Measurements from ENCODE around the gene GOLGA8T.
"Not testable (repeated sequence)": the region's sequence is repeated elsewhere in the genome, so short reads cannot be mapped to it uniquely, and the experiment has no call there.

The GOLGA8T gene

DNA sequence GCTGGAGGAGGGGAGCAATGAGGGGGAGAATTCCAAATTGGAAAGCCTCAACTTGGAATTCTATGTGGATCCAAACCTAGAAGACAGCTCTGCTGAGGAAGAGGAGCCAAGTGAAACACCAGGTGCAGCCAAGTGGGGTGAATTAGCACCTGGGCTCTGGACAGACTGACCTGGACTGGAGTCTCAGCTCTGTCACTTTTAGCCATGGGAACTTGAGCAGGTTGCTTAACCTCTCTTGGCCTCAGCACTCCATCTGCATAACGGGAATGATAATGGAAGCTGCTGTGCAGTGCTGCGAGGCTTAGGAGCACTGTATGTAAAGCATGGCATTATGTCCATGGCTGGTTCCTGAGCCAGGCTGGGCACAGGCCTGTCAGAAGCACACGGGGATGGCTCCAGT, 41.8 kb downstream of the GOLGA8T start:
- not testable (repeated sequence) for H2AFZ ChIP-seq (ENCODE audit: low read length); H3K4me2 ChIP-seq (ENCODE audit: low read depth, low read length); DNase-seq; H4K20me1 ChIP-seq (ENCODE audit: insufficient read depth, low read length); H3K4me3 ChIP-seq (ENCODE audit: low read length); H3K4me1 ChIP-seq (ENCODE audit: low read length); H3F3A ChIP-seq (ENCODE audit: insufficient read depth, low read length); H3K36me3 ChIP-seq (replicated peaks; ENCODE audit: insufficient read depth, low read length); H3K27ac ChIP-seq (ENCODE audit: low read length); H3K79me2 ChIP-seq (ENCODE audit: low read length); H3K9me2 ChIP-seq (replicated peaks; ENCODE audit: insufficient read depth, low read length); H3K27me3 ChIP-seq (replicated peaks; ENCODE audit: insufficient read depth, low read length); H3K9ac ChIP-seq (ENCODE audit: low read length); H3K9me3 ChIP-seq (replicated peaks; ENCODE audit: insufficient read depth, low read length)

DNA sequence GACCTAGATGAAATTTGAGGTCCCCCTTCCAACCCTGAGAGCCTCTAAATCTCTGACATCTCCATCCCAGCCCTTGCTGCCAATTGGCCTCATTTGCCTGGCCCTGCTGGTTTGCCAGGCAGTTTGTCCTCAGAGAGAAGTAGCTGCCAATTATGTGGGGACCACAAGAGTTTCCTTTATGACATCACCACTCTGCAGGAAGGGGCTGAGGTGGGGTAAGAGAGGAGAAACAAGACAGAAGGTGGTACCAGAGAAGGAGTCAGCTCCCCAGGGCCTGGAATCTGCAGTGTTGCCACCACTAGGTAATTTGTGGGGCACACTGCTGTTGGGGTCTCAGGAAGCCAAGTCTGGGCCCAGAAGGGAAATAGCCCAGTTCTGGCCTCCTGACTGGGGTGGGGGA, 45.0 kb downstream of the GOLGA8T start:
- not testable (repeated sequence) for H3K27me3 ChIP-seq (replicated peaks; ENCODE audit: insufficient read depth, low read length); H3K36me3 ChIP-seq (replicated peaks; ENCODE audit: insufficient read depth, low read length); H3K9ac ChIP-seq (ENCODE audit: low read length); H3K4me2 ChIP-seq (ENCODE audit: low read depth, low read length); DNase-seq; H3K9me3 ChIP-seq (replicated peaks; ENCODE audit: insufficient read depth, low read length); H2AFZ ChIP-seq (ENCODE audit: low read length); H3K9me2 ChIP-seq (replicated peaks; ENCODE audit: insufficient read depth, low read length); H3K4me1 ChIP-seq (ENCODE audit: low read length); H3F3A ChIP-seq (ENCODE audit: insufficient read depth, low read length); H3K27ac ChIP-seq (ENCODE audit: low read length); H3K4me3 ChIP-seq (ENCODE audit: low read length); H4K20me1 ChIP-seq (ENCODE audit: insufficient read depth, low read length); H3K79me2 ChIP-seq (ENCODE audit: low read length)

DNA sequence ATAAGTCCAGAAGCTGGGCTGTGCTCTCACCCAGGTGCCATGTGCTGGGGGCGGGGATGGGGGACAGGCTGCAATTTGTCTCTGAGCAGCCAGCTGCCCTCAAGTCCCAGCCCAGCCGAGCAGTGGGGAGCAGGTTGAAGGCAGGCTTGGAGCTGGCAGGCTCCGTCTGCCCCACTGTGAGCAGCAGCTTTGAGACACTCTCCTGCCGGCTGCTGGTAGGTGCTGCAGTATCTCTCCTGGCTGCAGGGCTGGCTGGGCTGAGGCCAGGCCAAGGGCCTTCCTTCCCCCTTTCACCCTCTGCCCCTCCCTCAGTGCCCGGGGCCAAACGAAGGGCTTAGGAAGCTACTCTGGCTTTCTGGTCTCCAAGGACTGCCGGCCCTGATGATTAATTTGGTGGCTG, 50.6 kb downstream of the GOLGA8T start:
- H3K4me1 ChIP-seq (ENCODE audit: low read length); H3K36me3 ChIP-seq (replicated peaks; ENCODE audit: insufficient read depth, low read length); H3K9ac ChIP-seq (ENCODE audit: low read length); H3K9me3 ChIP-seq (replicated peaks; ENCODE audit: insufficient read depth, low read length); H3K4me3 ChIP-seq (ENCODE audit: low read length); H3K27me3 ChIP-seq (replicated peaks; ENCODE audit: insufficient read depth, low read length); H3K79me2 ChIP-seq (ENCODE audit: low read length); H3F3A ChIP-seq (ENCODE audit: insufficient read depth, low read length); DNase-seq; H3K4me2 ChIP-seq (ENCODE audit: low read depth, low read length); H4K20me1 ChIP-seq (ENCODE audit: insufficient read depth, low read length); H3K9me2 ChIP-seq (replicated peaks; ENCODE audit: insufficient read depth, low read length); H3K27ac ChIP-seq (ENCODE audit: low read length); H2AFZ ChIP-seq (ENCODE audit: low read length): not testable (repeated sequence)

DNA sequence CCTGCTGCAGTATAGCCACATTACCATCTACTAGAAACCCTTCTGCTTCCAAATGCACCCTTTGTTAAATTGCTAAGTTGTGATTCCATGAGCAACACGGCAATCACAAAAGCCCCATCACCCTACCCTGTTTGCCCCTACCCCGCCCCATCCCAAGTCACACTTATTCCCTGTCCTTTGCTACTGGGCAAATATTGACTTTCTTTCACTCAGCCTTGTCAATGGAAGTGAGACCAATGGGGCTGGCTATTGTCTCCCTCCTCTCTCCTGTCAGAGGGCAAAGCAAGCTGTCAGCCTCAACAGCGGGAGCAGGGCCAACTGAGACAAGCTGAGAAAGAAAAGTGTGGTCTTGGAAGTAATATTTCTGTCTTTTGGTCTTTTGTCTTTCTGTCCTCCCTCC, 52.6 kb downstream of the GOLGA8T start:
- H3K27ac ChIP-seq (ENCODE audit: low read length); H3K79me2 ChIP-seq (ENCODE audit: low read length); H3K4me1 ChIP-seq (ENCODE audit: low read length); H3K9me2 ChIP-seq (replicated peaks; ENCODE audit: insufficient read depth, low read length); H3K36me3 ChIP-seq (replicated peaks; ENCODE audit: insufficient read depth, low read length); H3K4me2 ChIP-seq (ENCODE audit: low read depth, low read length); H4K20me1 ChIP-seq (ENCODE audit: insufficient read depth, low read length); H3K4me3 ChIP-seq (ENCODE audit: low read length); H3F3A ChIP-seq (ENCODE audit: insufficient read depth, low read length); DNase-seq; H3K9ac ChIP-seq (ENCODE audit: low read length); H3K9me3 ChIP-seq (replicated peaks; ENCODE audit: insufficient read depth, low read length); H2AFZ ChIP-seq (ENCODE audit: low read length); H3K27me3 ChIP-seq (replicated peaks; ENCODE audit: insufficient read depth, low read length): not testable (repeated sequence)

DNA sequence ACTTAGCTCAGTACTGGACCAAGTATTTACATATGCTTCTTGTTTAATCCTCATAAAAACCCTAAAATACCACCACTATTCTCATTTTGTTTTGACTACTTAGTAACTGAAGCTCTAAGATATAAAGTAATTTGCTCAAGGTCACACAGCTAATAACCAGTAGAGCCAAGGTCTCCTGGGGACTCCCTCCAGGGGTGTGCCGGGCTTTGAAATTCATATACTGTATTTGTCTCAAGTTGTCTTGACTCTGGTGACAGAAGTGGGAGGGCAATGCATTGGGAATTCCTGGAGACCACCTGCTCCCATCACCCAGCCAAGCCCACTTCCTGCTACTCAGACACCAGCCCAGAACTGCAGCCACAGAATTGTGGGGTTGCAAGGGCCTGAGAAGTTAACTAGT, 54.9 kb downstream of the GOLGA8T start:
- not testable (repeated sequence) for H3K79me2 ChIP-seq (ENCODE audit: low read length); H3K27me3 ChIP-seq (replicated peaks; ENCODE audit: insufficient read depth, low read length); H3K9me3 ChIP-seq (replicated peaks; ENCODE audit: insufficient read depth, low read length); H2AFZ ChIP-seq (ENCODE audit: low read length); H3K4me2 ChIP-seq (ENCODE audit: low read depth, low read length); H3K27ac ChIP-seq (ENCODE audit: low read length); H3K9ac ChIP-seq (ENCODE audit: low read length); H4K20me1 ChIP-seq (ENCODE audit: insufficient read depth, low read length); H3K4me1 ChIP-seq (ENCODE audit: low read length); H3K36me3 ChIP-seq (replicated peaks; ENCODE audit: insufficient read depth, low read length); DNase-seq; H3K9me2 ChIP-seq (replicated peaks; ENCODE audit: insufficient read depth, low read length); H3F3A ChIP-seq (ENCODE audit: insufficient read depth, low read length); H3K4me3 ChIP-seq (ENCODE audit: low read length)

DNA sequence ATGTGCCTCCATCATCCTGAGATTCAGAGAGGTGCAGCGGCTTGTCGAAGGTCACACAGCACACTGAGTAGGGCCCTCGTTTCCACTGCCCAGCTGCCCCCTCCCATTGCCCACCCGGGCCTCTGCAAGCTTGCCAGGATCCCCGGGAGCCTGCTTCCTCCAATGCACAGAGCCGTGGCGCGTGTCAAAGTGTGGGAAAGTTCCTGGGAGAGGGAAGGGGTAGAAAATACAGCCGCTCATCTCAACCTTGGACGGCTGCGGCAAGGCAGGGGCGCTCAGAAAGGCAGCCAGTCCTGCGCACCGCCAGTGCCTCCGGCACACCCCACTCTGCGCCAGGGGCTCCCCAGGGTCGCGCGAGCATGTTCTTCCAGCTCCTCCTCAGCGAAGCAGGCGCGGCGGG, 56.3 kb downstream of the GOLGA8T start:
- not testable (repeated sequence) for H3K9me3 ChIP-seq (replicated peaks; ENCODE audit: insufficient read depth, low read length); H4K20me1 ChIP-seq (ENCODE audit: insufficient read depth, low read length); H3K9me2 ChIP-seq (replicated peaks; ENCODE audit: insufficient read depth, low read length); H3K4me3 ChIP-seq (ENCODE audit: low read length); H3K27ac ChIP-seq (ENCODE audit: low read length); H3F3A ChIP-seq (ENCODE audit: insufficient read depth, low read length); H3K27me3 ChIP-seq (replicated peaks; ENCODE audit: insufficient read depth, low read length); DNase-seq; H3K9ac ChIP-seq (ENCODE audit: low read length); H3K79me2 ChIP-seq (ENCODE audit: low read length); H3K4me2 ChIP-seq (ENCODE audit: low read depth, low read length); H3K4me1 ChIP-seq (ENCODE audit: low read length); H2AFZ ChIP-seq (ENCODE audit: low read length); H3K36me3 ChIP-seq (replicated peaks; ENCODE audit: insufficient read depth, low read length)

DNA sequence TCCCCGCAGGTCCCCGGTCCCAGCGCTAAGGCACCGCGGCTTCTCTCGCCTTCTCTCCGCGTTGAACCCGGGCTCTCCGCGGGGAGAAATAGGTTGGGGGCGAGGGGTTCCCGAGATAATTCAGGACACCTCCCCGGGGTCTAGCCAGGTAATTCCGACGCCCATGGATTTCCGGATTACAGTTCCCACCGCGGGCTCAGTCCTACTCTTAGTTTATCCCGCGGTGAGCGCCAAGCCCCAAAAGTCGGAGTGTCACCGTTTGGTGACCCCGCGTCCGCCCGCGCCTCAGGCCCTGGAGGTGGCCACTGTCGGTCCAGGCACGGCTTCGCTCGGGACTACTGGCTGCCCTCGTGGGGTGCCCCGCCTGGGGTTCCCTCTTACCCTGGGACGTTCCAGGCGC, 56.8 kb downstream of the GOLGA8T start:
- not testable (repeated sequence) for H3K27me3 ChIP-seq (replicated peaks; ENCODE audit: insufficient read depth, low read length)

DNA sequence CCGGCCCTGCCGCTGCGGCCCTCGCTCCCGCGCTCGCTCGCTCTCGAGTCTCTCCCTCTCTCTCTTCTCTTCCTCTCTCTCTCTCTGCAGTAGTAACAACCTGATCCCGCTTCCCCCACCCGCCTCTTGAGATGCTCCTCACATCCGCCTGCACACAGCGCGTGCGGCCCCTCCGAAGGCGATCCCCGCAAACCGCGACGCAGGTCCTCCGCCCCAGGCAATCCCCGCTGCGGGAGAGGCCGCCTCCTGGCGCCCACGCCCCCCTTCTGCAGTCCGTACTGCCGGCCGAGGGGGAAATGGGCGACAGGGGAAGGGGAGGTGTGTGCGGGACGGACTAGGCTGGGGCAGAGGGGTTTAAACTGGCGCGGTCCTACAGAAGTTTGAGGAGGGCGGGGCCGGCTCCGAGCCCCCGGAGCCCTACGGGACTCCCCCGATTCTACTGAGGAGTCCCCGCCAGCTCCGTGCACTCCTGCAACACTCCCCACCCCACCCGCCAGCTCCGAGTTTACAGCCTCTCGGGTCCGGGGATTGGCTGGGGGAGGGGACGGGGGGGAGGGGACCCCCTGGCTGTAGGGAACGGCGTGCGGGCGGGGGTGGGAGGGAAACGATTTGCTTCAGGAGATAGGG, 57.4 kb downstream of the GOLGA8T start:
- DNase-seq; H3K4me1 ChIP-seq (ENCODE audit: low read length); H2AFZ ChIP-seq (ENCODE audit: low read length); H3K4me3 ChIP-seq (ENCODE audit: low read length); H3K9me2 ChIP-seq (replicated peaks; ENCODE audit: insufficient read depth, low read length); H3K27ac ChIP-seq (ENCODE audit: low read length); H3F3A ChIP-seq (ENCODE audit: insufficient read depth, low read length); H3K27me3 ChIP-seq (replicated peaks; ENCODE audit: insufficient read depth, low read length); H3K4me2 ChIP-seq (ENCODE audit: low read depth, low read length); H3K9me3 ChIP-seq (replicated peaks; ENCODE audit: insufficient read depth, low read length); H3K79me2 ChIP-seq (ENCODE audit: low read length); H3K9ac ChIP-seq (ENCODE audit: low read length); H3K36me3 ChIP-seq (replicated peaks; ENCODE audit: insufficient read depth, low read length); H4K20me1 ChIP-seq (ENCODE audit: insufficient read depth, low read length): not testable (repeated sequence)

More for the DNA sequence above, 56.8 kb downstream of the GOLGA8T start:
- not testable (repeated sequence) for H3K79me2 ChIP-seq (ENCODE audit: low read length); H3F3A ChIP-seq (ENCODE audit: insufficient read depth, low read length); H3K4me3 ChIP-seq (ENCODE audit: low read length); H2AFZ ChIP-seq (ENCODE audit: low read length); H3K9me3 ChIP-seq (replicated peaks; ENCODE audit: insufficient read depth, low read length); H4K20me1 ChIP-seq (ENCODE audit: insufficient read depth, low read length); DNase-seq; H3K9ac ChIP-seq (ENCODE audit: low read length); H3K4me1 ChIP-seq (ENCODE audit: low read length); H3K36me3 ChIP-seq (replicated peaks; ENCODE audit: insufficient read depth, low read length); H3K4me2 ChIP-seq (ENCODE audit: low read depth, low read length); H3K9me2 ChIP-seq (replicated peaks; ENCODE audit: insufficient read depth, low read length); H3K27ac ChIP-seq (ENCODE audit: low read length)
